ENCODE results near the gene FNBP1. TPM values are rescaled to one million over a fixed set of nuclear protein-coding genes. Genes with fewer than 3 reads are reported as not detected.
"Not testable (repeated sequence)": the region's sequence is repeated elsewhere in the genome, so short reads cannot be mapped to it uniquely, and the experiment has no call there.

FNBP1 gene
- total RNA-seq, 1 experiment from 2014 or later: 53.6 TPM

DNA sequence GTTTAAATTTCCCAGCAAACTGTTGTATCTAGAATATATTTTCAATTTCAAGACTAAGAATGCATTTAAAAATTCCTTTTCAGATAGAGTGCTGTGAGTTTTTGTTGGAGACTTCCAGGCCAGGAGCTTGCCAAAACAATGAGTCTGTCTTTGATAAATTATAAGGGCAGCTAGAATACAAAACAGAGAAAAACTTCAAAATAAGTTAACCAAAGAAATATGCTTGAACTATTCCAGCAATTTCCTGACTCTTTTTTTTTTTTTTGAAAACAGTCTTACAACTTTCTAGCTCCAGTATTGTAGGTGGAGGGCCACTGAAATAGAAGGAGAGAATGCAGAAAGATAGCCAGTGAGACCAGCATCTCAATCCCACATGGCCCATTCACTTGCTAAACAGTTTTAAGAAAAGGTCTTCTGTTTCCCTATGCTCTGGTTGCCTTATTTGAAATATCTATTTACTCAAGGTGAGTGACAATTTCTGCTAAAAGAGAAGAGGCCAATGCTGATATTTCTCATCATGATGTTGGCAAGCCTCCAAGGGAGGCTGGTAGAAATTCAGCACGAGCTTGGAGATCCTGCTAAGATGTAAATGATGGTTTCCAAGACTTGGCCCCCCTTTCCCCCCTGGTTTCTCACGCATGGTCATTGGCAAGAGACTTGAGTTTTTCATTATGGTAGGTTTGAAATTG, 104.6 kb downstream of the FNBP1 start:
- DNase-seq (ENCODE audit: low read depth, low spot score) (no peak), ATAC-seq (no peak)
- POLR2A ChIA-PET: interaction anchor here (0.5 to 0.6 kb wide), 2 partner anchors 11 to 25 kb away, joined by 4 to 6 read pairs; no protein-coding TSS in a partner anchor
- H3K4me1 ChIP-seq (ENCODE audit: control insufficient read depth, insufficient read depth, low read length): no peaks in the 10 kb centered on the region
- no TSS peak for BruUV-seq (replicated peaks)
- intact Hi-C loops (cut with micrococcal nuclease; ENCODE audit: unreplicated experiment) (no loop called here), in situ Hi-C loops (cut with HindIII; ENCODE audit: low pct_unique_long_range_greater_than_20kb, low sequenced_read_pairs) (no loop called here)
- peaks cover 6% of the 10 kb centered on the region; the same call in 1 of the 2 replicates for H3K9me3 ChIP-seq (ENCODE audit: control insufficient read depth, insufficient read depth, low read depth, low read length)
- H3K27me3 ChIP-seq (ENCODE audit: control insufficient read depth, insufficient read depth, low read length): no peaks in the 10 kb centered on the region
- no peak overlapping the region for H3K27ac ChIP-seq (ENCODE audit: low read length)
- CTCF ChIA-PET: no interaction called here
- H3K4me3 ChIP-seq (ENCODE audit: low read depth in 2 of 2, low read length in 2 of 2): no peak overlapping the region
- no peak for TF ChIP-seq TCF7L2 (IDR thresholded peaks at IDR 0.05; ENCODE audit: low read depth, low read length)
- no peak for TF ChIP-seq SIN3A (IDR thresholded peaks at IDR 0.05; ENCODE audit: borderline replicate concordance, insufficient read depth, low read depth, low read length)
- TF ChIP-seq, protein P1, sequence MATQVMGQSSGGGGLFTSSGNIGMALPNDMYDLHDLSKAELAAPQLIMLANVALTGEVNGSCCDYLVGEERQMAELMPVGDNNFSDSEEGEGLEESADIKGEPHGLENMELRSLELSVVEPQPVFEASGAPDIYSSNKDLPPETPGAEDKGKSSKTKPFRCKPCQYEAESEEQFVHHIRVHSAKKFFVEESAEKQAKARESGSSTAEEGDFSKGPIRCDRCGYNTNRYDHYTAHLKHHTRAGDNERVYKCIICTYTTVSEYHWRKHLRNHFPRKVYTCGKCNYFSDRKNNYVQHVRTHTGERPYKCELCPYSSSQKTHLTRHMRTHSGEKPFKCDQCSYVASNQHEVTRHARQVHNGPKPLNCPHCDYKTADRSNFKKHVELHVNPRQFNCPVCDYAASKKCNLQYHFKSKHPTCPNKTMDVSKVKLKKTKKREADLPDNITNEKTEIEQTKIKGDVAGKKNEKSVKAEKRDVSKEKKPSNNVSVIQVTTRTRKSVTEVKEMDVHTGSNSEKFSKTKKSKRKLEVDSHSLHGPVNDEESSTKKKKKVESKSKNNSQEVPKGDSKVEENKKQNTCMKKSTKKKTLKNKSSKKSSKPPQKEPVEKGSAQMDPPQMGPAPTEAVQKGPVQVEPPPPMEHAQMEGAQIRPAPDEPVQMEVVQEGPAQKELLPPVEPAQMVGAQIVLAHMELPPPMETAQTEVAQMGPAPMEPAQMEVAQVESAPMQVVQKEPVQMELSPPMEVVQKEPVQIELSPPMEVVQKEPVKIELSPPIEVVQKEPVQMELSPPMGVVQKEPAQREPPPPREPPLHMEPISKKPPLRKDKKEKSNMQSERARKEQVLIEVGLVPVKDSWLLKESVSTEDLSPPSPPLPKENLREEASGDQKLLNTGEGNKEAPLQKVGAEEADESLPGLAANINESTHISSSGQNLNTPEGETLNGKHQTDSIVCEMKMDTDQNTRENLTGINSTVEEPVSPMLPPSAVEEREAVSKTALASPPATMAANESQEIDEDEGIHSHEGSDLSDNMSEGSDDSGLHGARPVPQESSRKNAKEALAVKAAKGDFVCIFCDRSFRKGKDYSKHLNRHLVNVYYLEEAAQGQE (IDR thresholded peaks at IDR 0.05; ENCODE audit: insufficient read depth in 1 of 2, low read depth in 2 of 2, low read length in 1 of 2): no peak
- TF ChIP-seq, protein P2, sequence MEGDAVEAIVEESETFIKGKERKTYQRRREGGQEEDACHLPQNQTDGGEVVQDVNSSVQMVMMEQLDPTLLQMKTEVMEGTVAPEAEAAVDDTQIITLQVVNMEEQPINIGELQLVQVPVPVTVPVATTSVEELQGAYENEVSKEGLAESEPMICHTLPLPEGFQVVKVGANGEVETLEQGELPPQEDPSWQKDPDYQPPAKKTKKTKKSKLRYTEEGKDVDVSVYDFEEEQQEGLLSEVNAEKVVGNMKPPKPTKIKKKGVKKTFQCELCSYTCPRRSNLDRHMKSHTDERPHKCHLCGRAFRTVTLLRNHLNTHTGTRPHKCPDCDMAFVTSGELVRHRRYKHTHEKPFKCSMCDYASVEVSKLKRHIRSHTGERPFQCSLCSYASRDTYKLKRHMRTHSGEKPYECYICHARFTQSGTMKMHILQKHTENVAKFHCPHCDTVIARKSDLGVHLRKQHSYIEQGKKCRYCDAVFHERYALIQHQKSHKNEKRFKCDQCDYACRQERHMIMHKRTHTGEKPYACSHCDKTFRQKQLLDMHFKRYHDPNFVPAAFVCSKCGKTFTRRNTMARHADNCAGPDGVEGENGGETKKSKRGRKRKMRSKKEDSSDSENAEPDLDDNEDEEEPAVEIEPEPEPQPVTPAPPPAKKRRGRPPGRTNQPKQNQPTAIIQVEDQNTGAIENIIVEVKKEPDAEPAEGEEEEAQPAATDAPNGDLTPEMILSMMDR (IDR thresholded peaks at IDR 0.05): no peak
- no peak for TF ChIP-seq POLR2AphosphoS5 (IDR thresholded peaks at IDR 0.05; ENCODE audit: low read depth, low read length)
- H3K36me3 ChIP-seq (ENCODE audit: control insufficient read depth, insufficient read depth, low read length): no peaks in the 10 kb centered on the region; the same call in 1 of the 2 replicates

DNA sequence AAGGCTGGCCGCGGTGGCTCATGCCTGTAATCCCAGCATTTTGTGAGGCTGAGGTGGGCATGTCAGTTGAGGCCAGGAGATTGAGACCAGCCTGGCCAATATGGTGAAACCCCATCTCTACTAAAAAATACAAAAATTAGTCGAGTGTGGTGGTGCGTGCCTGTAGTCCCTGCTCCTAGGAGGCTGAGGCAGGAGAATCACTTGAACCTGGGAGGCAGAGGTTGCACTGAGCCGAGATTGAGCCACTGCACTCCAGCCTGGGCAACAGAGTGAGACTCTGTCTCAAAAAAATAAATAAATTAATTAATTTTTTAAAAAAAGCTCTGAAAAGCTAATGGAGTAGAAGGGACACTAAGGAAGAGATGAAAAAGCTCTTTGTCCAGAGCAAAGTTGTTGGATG, 105.1 kb downstream of the FNBP1 start:
- DNase-seq (ENCODE audit: low read depth, low spot score); H3K27ac ChIP-seq (ENCODE audit: low read length); in situ Hi-C loops (cut with HindIII; ENCODE audit: low pct_unique_long_range_greater_than_20kb, low sequenced_read_pairs); ATAC-seq; H3K27me3 ChIP-seq (ENCODE audit: control insufficient read depth, insufficient read depth, low read length); CTCF ChIA-PET; H3K4me3 ChIP-seq (ENCODE audit: low read depth in 2 of 2, low read length in 2 of 2); BruUV-seq (replicated peaks); intact Hi-C loops (cut with micrococcal nuclease; ENCODE audit: unreplicated experiment); H3K4me1 ChIP-seq (ENCODE audit: control insufficient read depth, insufficient read depth, low read length); H3K9me3 ChIP-seq (ENCODE audit: control insufficient read depth, insufficient read depth, low read depth, low read length); H3K36me3 ChIP-seq (ENCODE audit: control insufficient read depth, insufficient read depth, low read length): not testable (repeated sequence)
- POLR2A ChIA-PET: interaction anchor here (0.6 kb wide), 1 partner anchor 24 kb away, joined by 6 read pairs; no protein-coding TSS in a partner anchor

DNA sequence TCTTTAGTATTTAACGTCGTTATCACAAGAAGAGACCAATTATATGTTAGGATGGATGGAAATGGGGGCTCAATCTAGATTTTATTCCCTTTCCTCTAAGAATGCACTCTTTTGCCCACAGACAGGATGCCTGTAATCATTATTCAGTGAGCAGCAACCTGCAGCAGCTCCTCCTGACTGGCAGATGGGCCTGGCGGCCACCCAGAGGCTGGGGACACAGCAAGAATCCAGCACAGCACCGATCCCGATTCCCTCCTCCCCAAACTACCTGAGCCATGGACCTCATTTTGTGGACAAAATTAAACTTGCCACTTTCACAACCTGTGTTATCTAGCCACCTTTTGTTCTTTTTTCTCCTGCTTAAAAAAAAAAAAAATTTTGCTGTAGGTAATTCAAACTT, 106.8 kb downstream of the FNBP1 start:
- TF ChIP-seq TCF7L2 (IDR thresholded peaks at IDR 0.05; ENCODE audit: low read depth, low read length) (no peak), SIN3A (IDR thresholded peaks at IDR 0.05; ENCODE audit: borderline replicate concordance, insufficient read depth, low read depth, low read length) (no peak), POLR2AphosphoS5 (IDR thresholded peaks at IDR 0.05; ENCODE audit: low read depth, low read length) (no peak)
- TF ChIP-seq, protein P2 (IDR thresholded peaks at IDR 0.05): no peak
- TF ChIP-seq, protein P1 (IDR thresholded peaks at IDR 0.05; ENCODE audit: insufficient read depth in 1 of 2, low read depth in 2 of 2, low read length in 1 of 2): no peak
- Histone ChIP-seq H3K4me1 (ENCODE audit: control insufficient read depth, insufficient read depth, low read length) (no peaks in the 10 kb centered on the region), H3K36me3 (ENCODE audit: control insufficient read depth, insufficient read depth, low read length) (no peaks in the 10 kb centered on the region; the same call in 1 of the 2 replicates), H3K27me3 (ENCODE audit: control insufficient read depth, insufficient read depth, low read length) (no peaks in the 10 kb centered on the region), H3K4me3 (ENCODE audit: low read depth in 2 of 2, low read length in 2 of 2) (no peak overlapping the region), H3K9me3 (ENCODE audit: control insufficient read depth, insufficient read depth, low read depth, low read length) (no peaks in the 10 kb centered on the region), H3K27ac (ENCODE audit: low read length) (no peak overlapping the region)
- POLR2A ChIA-PET: no interaction called here
- CTCF ChIA-PET: no interaction called here
- BruUV-seq (replicated peaks): no TSS peak
- in situ Hi-C loops (cut with HindIII; ENCODE audit: low pct_unique_long_range_greater_than_20kb, low sequenced_read_pairs) (no loop called here), intact Hi-C loops (cut with micrococcal nuclease; ENCODE audit: unreplicated experiment) (no loop called here)
- ATAC-seq (no peak), DNase-seq (ENCODE audit: low read depth, low spot score) (no peak)
